GM19239 (cell line): ENCODE results near the gene VPS13A.
"Not testable (repeated sequence)": the region's sequence is repeated elsewhere in the genome, so short reads cannot be mapped to it uniquely, and the experiment has no call there.

Experiments used
- DNase-seq: peaks from one replicate; pipeline ENCODE4 v3.0.0; 2011; ENCODE audit warnings: low spot score; ENCODE audit not compliant: insufficient read length
- FAIRE-seq: peaks from 2 replicates; lab custom pipeline; 2011; peaks lifted over from hg19 to GRCh38; lab: Jason Lieb, UNC

VPS13A gene

GRCh38 chr9:77418226-77418625 lies 240.9 kb downstream of the VPS13A start:
- no peak for DNase-seq

DNA sequence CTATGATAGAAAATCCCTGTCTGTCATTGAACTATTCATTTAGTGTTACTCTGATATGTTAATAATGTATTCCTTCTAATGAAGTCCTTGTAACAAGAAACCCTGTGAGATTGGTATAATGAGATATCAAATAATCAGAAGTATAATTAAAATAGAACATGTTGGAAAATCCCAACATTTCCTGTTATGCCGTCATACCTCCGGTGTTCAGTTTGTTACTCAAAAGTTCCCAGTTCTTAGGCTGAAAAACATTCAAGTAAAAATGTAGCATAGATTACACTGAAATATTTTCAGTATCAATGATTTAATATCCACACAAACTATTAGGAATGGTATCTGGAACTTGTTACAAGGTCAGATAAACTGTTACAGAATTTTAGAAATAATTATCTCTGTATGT lies 243.3 kb downstream of the VPS13A start:
- FAIRE-seq (no peak), DNase-seq (no peak)

More at GRCh38 chr9:77418226-77418625, 240.9 kb downstream of the VPS13A start:
- FAIRE-seq = no peak

DNA sequence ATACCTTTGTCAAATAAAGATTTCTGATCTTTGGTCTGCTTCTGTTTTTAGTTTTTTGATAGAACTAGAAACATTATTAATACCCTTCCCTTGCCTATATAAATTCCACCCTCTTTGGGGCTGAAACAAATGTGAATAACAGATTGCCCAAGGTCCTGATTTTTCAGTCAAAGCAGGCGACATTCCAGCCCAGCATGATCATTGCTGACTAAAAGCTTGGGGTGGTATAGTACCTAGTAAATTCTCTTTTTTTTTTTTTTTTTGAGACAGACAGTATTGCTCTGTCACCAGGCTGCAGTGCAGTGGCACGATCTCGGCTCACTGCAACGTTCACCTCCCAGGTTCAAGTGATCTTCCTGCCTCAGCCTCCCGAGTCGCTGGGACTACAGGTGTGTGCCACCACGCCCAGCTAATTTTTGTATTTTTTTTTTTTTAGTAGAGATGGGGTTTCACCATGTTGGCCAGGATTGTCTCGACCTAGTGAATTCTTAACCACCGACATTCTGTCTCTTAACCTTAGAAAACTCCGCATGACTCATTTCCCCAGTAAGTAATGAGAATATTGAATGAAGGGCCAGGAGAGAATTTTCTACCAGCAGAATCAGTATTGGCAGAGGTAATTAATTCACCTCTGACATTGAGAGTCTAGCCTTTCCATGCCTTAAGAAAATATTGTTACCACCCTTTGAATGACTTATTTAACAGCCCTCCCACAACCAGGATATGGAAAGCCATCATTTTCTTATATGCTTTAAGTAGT lies 244.4 kb downstream of the VPS13A start:
- FAIRE-seq = no peak
- DNase-seq = no peak

DNA sequence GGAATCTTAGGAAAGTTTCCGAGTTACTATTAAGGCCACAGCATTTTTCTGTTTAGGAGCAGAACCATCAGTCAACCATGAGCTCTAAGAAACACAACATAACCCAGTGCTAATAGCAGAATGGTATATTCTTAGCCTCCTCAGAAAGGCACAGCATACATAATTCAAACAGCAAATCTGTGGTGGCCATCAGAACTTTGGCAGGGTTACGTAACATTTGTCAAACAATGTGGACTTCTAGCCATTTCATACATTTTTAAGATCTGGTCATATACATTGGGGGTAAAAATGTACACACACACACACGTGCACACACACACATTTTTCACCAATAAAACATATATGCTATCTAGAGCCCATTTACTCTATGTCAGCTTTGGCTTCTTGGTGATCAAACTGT lies 245.6 kb downstream of the VPS13A start:
- FAIRE-seq = no peak

GRCh38 chr9:77423841-77424240 lies 246.5 kb downstream of the VPS13A start:
- no peak for DNase-seq
- FAIRE-seq = no peak

More for the DNA sequence above, 245.6 kb downstream of the VPS13A start:
- no peak for DNase-seq

DNA sequence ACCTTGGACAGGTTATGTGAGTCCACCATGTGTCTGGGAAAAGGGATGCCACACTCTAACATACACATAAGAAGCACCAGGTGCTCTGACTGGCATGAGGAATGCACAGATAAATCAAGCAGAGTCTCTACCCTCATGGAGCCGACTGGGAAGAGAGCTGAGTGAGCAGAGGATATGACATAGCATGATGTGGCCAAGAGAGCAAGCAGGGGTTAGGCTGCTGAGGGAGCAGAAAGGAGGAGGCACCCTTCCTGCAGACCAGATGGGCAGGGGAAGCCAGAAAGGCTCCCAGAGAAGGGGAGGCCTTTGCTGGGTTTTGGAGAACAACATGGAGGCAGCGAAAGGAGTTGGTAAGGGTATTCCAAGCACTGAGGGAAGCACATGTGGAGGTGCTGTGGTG lies 247.7 kb downstream of the VPS13A start:
- no peak for DNase-seq
- FAIRE-seq = no peak

GRCh38 chr9:77426712-77427111 lies 249.4 kb downstream of the VPS13A start:
- FAIRE-seq (no peak), DNase-seq (no peak)

GRCh38 chr9:77427256-77427927 lies 250.1 kb downstream of the VPS13A start:
- DNase-seq (no peak), FAIRE-seq (no peak)

DNA sequence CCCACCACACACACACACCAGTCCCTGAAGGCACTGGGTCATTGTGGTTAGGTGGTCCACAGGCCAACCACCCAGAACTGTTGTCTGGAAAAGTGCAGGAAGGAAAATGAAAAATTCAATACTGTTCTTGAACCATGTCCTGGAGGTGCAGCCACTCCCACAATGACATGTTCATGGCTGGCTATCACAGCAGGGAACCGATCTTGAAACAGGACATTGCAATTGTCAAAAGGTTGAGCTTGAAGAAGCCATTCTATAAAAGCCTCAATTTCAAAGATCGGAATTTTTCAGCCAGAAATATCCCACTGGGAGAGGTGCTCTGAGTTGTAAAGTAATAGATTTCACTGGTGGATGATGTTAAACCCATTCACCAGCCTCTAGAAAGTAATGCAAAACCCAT lies 252.6 kb downstream of the VPS13A start:
- FAIRE-seq = no peak

DNA sequence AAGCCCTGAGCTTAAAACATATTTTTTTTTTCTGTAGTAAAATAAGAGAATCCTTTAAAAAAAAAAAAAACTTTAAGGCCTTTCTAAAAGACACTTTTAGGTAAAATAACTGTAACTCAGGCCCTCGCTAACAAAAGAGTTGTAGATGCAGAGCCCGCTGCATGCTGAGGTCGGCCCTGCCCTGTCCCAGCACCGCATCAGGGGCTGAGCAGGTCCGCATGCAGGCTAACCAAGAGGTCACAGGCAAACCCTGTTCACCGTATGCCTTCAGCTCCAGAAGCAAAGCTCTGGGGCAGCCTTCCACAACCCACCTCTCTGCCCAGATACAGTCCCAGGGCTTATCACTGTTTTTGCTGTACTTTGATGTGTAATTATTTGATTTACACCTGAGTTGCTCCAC lies 254.7 kb downstream of the VPS13A start:
- DNase-seq = no peak
- FAIRE-seq = no peak

More for the DNA sequence above, 252.6 kb downstream of the VPS13A start:
- DNase-seq = no peak

DNA sequence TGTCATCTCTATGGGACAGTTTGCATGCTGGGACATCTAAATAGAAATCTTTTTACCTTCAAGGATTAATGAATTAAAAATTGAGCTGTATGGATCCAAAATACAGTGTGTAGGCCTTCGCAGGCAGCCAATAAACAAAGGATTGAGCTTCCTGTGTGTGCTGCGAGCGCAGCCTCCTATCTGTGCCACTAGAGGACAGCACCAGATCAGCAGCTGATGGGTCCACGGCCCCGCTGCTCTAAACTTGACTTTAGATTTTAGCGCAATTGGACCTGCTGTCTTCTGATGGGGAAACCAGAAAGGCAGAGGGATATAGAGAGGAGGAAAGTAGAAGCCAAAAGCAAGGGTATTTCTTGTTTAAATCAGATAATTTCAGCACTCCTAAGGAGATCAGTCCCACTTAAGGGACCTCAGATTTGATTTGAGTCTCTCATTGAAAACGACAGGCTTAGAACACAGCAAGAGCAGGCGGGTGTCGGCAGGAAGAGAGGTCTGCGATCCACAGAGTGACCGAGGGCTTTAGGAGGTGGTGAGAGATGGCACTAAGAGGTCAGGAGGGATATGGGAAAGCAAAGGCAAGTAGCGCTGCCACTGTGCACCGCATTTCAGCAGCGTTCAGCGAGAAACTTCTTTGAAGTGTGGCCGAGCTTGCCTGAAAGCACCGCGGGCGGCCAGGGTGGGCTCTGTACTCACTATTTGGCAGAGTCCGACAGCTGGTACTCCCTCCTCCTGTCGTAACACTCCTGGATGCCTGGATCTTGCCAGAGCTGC lies 256.5 kb downstream of the VPS13A start:
- DNase-seq (peak; percentile 28), FAIRE-seq (no peak)

- FAIRE-seq = no peak
- no peak for DNase-seq
Observed at GRCh38 chr9:77435277-77435676, 257.9 kb downstream of the VPS13A start.

DNA sequence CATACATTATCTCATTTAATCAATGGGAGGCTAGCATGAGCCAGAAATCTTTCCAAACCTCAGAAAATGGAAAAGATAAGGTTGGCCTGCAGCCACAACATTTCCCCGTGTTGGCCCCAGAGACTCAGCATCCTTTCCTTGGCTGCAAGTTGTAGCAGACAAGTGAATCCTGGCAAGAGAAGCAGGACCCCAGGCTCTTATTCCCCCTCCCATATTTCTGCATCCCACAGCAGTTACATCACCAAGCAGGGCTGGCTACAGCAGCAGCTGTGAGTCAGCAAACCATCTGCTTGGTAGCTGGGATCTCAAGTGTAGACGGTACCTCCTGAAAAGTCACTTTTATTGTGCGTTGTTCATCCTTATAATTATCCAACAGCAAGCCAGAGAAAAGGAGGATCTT lies 258.4 kb downstream of the VPS13A start:
- FAIRE-seq (no peak), DNase-seq (no peak)

DNA sequence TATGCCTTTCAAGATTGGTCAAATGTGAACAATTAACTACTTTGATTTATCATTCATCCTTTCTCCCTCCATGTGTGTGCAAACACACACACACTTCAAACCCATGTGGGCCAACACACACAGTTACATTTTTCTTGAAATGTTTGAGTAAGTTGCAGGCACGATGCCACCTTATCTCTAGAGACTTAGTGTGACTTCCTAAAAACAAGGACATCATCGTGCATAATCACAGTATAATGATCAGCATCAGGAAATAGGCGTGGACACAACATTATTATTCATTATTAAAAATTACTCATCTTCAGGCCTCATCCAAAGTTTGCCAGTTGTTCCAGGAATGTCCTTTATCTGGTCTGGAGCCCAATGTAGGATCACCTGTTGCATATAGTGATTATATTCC lies 261.3 kb downstream of the VPS13A start:
- no peak for FAIRE-seq
- no peak for DNase-seq

GRCh38 chr9:77440057-77440456 lies 262.7 kb downstream of the VPS13A start:
- DNase-seq (no peak), FAIRE-seq (no peak)

- FAIRE-seq, DNase-seq: not testable (repeated sequence)
Observed at GRCh38 chr9:77441124-77441523, 263.8 kb downstream of the VPS13A start.

GRCh38 chr9:77442436-77442835 lies 265.1 kb downstream of the VPS13A start:
- FAIRE-seq (no peak), DNase-seq (no peak)

DNA sequence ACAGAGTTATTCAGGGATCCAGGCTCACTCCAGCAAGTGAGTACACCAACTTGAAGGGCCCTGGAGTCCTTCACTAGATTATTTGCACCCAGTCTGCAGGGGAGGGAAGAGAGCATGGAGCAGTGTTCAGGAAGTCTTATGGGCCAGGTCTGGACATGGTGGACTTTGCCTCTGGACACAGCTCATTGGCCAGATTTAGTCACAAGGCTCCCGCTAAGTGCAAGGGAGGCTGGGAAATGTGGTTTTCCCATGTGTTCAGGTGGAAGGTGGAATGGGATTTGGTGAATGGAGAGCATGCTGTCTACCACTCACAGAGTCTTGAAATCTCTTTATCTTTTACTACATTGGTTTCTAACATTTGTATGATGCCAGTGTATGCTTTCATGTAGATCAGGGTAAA lies 270.3 kb downstream of the VPS13A start:
- no peak for FAIRE-seq
- no peak for DNase-seq

GRCh38 chr9:77449240-77450084 lies 272.1 kb downstream of the VPS13A start:
- DNase-seq (no peak), FAIRE-seq (no peak)

- FAIRE-seq (no peak), DNase-seq (no peak)
Observed at GRCh38 chr9:77450085-77450475, 272.7 kb downstream of the VPS13A start.
